H1 (cell line): ENCODE data around the gene SV2B.

Experiments
- POLR2A ChIP-seq, 2 experiments: IDR thresholded peaks; 1 replicate in 1 of 2; 2 replicates in 1 of 2; pipeline ENCODE4 v1.6.1; 2011; ENCODE audit warnings: low read depth in 2 of 2, low read length in 2 of 2, mild to moderate bottlenecking in 2 of 2; ENCODE audit errors: control extremely low read depth in 1 of 2
- YY1 ChIP-seq: IDR thresholded peaks from 2 replicates; pipeline ENCODE4 v1.6.1; 2011; ENCODE audit warnings: low read depth, mild to moderate bottlenecking, low read length
- TF ChIP-seq, protein P1 (sequence below), 3 experiments: IDR thresholded peaks; 1 replicate in 2 of 3; 2 replicates in 1 of 3; pipeline versions ENCODE4 v1.5.1 to v1.6.1; 2011; ENCODE audit warnings: low read length in 3 of 3, mild to moderate bottlenecking in 3 of 3, inconsistent platforms in 2 of 3, low read depth in 1 of 3, moderate library complexity in 1 of 3; ENCODE audit not compliant: insufficient read depth in 1 of 3; ENCODE audit errors: control extremely low read depth in 1 of 3

DNA sequence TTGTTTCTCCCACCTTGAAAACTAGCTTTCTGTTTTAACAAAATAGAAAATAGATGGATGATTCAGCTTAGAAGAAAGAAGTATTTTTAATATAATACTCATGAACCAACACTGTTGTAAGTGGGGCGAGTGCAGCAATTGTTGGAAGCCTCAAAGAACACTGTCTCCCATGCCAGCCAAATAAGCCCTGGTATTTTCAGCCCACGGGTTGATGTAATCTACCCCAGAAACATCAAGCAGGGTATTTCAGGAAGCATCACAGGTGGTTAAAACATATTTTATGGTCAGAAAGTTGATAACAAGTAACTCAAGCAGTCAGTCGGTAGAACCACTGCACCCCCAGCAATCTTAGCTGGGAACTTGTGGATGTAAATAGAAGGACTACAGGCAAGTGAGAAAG is 115.9 kb downstream of the SV2B start:
- no peak for TF ChIP-seq POLR2A (IDR thresholded peaks at IDR 0.05; ENCODE audit: control extremely low read depth in 1 of 2, low read depth in 2 of 2, low read length in 2 of 2)
- TF ChIP-seq, protein P1, sequence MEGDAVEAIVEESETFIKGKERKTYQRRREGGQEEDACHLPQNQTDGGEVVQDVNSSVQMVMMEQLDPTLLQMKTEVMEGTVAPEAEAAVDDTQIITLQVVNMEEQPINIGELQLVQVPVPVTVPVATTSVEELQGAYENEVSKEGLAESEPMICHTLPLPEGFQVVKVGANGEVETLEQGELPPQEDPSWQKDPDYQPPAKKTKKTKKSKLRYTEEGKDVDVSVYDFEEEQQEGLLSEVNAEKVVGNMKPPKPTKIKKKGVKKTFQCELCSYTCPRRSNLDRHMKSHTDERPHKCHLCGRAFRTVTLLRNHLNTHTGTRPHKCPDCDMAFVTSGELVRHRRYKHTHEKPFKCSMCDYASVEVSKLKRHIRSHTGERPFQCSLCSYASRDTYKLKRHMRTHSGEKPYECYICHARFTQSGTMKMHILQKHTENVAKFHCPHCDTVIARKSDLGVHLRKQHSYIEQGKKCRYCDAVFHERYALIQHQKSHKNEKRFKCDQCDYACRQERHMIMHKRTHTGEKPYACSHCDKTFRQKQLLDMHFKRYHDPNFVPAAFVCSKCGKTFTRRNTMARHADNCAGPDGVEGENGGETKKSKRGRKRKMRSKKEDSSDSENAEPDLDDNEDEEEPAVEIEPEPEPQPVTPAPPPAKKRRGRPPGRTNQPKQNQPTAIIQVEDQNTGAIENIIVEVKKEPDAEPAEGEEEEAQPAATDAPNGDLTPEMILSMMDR (IDR thresholded peaks at IDR 0.05; ENCODE audit: control extremely low read depth in 1 of 3, insufficient read depth in 1 of 3, low read depth in 1 of 3, low read length in 3 of 3), result no peak
- TF ChIP-seq YY1, result no peak
